Measurements from ENCODE around the gene S100A14.

DNA sequence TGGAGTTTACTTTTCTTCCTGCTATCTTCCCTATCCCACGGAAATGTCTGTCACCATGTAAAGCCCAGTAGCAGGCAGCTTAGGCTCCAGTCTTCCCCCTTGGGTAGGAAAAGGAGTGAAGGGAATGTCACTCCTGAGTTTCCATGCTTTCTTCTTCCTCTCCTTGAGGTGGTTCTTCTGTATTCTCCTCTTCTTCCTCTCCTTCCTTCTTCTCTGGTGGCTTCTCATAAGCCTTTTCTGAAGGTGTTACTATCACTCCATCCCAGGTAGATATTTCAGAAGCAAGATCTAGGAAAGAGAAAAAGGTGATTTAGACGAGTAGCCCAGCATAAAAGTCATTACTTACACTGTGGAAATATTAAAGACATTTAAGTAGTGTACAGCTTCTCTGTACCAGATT lies 46.1 kb upstream of the S100A14 start:
- TF ChIP-seq EP300 (IDR thresholded peaks at IDR 0.05; ENCODE audit: low read depth in 2 of 2, low read length in 2 of 2): no peak
- TF ChIP-seq EP300 (CRISPR knock-in tag; IDR thresholded peaks at IDR 0.05; ENCODE audit: borderline replicate concordance): no peak
- TF ChIP-seq, protein P1, sequence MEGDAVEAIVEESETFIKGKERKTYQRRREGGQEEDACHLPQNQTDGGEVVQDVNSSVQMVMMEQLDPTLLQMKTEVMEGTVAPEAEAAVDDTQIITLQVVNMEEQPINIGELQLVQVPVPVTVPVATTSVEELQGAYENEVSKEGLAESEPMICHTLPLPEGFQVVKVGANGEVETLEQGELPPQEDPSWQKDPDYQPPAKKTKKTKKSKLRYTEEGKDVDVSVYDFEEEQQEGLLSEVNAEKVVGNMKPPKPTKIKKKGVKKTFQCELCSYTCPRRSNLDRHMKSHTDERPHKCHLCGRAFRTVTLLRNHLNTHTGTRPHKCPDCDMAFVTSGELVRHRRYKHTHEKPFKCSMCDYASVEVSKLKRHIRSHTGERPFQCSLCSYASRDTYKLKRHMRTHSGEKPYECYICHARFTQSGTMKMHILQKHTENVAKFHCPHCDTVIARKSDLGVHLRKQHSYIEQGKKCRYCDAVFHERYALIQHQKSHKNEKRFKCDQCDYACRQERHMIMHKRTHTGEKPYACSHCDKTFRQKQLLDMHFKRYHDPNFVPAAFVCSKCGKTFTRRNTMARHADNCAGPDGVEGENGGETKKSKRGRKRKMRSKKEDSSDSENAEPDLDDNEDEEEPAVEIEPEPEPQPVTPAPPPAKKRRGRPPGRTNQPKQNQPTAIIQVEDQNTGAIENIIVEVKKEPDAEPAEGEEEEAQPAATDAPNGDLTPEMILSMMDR (CRISPR knock-in tag; IDR thresholded peaks at IDR 0.05): no peak
- no peak for TF ChIP-seq BHLHE40 (IDR thresholded peaks at IDR 0.05; ENCODE audit: low read length)
- TF ChIP-seq, protein P2, sequence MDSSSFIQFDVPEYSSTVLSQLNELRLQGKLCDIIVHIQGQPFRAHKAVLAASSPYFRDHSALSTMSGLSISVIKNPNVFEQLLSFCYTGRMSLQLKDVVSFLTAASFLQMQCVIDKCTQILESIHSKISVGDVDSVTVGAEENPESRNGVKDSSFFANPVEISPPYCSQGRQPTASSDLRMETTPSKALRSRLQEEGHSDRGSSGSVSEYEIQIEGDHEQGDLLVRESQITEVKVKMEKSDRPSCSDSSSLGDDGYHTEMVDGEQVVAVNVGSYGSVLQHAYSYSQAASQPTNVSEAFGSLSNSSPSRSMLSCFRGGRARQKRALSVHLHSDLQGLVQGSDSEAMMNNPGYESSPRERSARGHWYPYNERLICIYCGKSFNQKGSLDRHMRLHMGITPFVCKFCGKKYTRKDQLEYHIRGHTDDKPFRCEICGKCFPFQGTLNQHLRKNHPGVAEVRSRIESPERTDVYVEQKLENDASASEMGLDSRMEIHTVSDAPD (CRISPR knock-in tag; IDR thresholded peaks at IDR 0.05): no peak
- no peak for TF ChIP-seq NBN (conservative IDR thresholded peaks at IDR 0.05)
- TF ChIP-seq PTBP1 (IDR thresholded peaks at IDR 0.05; ENCODE audit: low read depth, low read length, poor library complexity, severe bottlenecking): no peak
- TF ChIP-seq ZC3H4 (CRISPR knock-in tag; IDR thresholded peaks at IDR 0.05; ENCODE audit: borderline replicate concordance): no peak
- no peak for TF ChIP-seq FOXJ3 (CRISPR knock-in tag; IDR thresholded peaks at IDR 0.05; ENCODE audit: borderline replicate concordance)
- TF ChIP-seq, protein P3, sequence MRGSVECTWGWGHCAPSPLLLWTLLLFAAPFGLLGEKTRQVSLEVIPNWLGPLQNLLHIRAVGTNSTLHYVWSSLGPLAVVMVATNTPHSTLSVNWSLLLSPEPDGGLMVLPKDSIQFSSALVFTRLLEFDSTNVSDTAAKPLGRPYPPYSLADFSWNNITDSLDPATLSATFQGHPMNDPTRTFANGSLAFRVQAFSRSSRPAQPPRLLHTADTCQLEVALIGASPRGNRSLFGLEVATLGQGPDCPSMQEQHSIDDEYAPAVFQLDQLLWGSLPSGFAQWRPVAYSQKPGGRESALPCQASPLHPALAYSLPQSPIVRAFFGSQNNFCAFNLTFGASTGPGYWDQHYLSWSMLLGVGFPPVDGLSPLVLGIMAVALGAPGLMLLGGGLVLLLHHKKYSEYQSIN (CRISPR knock-in tag; IDR thresholded peaks at IDR 0.05; ENCODE audit: borderline replicate concordance): no peak
- TF ChIP-seq ZNF674 (CRISPR knock-in tag; IDR thresholded peaks at IDR 0.05; ENCODE audit: low read depth): no peak
- no peak for TF ChIP-seq TOE1 (CRISPR knock-in tag; IDR thresholded peaks at IDR 0.05)

Data from HepG2 (cell line).